Measurements from ENCODE around the gene PYGM.

Gene PYGM

DNA sequence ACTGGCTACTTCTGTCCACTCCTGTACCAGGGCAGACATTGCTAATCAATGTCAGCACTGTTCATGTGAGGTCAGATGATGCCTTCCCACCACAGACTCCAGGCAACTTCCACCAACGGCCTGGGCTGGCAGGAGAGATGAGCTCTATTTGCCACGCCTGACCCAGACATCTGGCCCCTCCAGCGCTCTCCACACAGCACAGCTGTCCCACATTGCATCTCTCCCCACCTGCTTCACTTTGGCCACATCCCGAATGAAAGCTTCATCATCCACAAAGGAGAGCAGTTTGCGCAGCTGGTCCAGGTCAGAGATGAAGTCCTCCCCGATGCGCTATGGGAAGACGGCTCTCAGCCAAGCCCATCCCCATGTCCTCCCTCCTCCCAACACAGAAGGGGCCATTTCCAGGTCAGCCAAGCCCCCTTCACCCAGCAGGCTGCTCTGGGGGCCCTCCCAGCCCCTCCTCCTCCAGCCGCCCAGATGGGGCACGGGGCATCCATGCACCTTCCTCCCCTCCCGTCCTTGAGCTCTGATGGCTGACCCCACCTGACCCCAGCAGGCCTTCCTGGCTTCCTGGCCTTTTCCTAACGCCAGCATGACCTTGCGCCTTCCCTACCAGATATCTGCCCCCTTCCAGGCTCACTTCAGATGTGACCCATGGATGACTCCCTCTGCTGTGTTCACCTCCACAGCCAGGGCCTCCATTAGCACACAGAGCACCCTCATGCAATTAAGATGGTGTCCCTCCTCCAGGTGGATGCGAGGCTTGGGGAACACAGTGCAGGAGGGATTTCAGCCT is 7.4 kb downstream of the PYGM start:
- no peak for DNase-seq

- DNase-seq = no peak
These were observed 8.2 kb downstream of the PYGM start for GRCh38 chr11:64751580-64751979.

DNA sequence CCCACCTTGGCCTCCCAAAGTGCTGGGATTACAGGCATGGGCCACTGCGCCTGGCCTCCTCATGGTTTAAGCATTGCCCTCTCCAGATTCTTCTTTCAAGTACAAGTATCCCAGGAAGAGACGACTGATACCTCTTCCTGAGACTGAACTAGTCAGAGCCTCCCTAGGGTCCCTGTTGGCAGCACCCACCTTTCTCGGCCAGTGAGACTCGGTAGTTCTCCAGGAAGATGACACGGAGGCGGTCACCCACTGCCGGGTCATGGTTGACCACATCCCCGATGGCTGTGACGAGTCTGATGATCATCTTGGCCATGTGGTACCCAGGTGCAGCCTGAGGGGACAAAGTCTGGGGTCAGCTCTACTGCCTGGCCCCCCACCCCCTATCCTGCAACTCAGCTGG is 8.6 kb downstream of the PYGM start:
- no peak for DNase-seq

- DNase-seq = no peak
These were observed 9.3 kb downstream of the PYGM start for GRCh38 chr11:64750361-64751054.

- no peak for DNase-seq
These were observed 11.7 kb downstream of the PYGM start for GRCh38 chr11:64747961-64748665.

GRCh38 chr11:64746486-64746885 is 13.3 kb downstream of the PYGM start:
- no peak for DNase-seq

GRCh38 chr11:64745521-64746328 is 14.0 kb downstream of the PYGM start:
- DNase-seq = peak; percentile 53

DNA sequence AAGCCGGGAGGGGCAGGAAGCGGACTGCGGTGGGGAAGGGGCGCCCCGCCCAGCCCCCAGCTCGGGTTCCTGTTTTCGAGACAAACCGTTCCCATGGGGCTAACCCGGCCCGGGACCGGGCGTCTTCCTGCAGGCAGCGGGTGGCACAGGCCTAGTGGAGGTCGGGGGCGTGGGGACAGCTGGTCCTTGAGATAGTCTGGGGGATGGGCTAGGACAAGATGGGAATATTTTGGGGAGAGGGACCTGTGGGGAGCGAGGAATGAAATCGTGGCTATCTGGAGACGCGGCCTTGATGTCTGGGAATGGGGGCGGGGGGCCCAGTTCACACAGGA is 14.6 kb downstream of the PYGM start:
- no peak for DNase-seq

GRCh38 chr11:64744544-64745188 is 15.1 kb downstream of the PYGM start:
- DNase-seq = no peak

DNA sequence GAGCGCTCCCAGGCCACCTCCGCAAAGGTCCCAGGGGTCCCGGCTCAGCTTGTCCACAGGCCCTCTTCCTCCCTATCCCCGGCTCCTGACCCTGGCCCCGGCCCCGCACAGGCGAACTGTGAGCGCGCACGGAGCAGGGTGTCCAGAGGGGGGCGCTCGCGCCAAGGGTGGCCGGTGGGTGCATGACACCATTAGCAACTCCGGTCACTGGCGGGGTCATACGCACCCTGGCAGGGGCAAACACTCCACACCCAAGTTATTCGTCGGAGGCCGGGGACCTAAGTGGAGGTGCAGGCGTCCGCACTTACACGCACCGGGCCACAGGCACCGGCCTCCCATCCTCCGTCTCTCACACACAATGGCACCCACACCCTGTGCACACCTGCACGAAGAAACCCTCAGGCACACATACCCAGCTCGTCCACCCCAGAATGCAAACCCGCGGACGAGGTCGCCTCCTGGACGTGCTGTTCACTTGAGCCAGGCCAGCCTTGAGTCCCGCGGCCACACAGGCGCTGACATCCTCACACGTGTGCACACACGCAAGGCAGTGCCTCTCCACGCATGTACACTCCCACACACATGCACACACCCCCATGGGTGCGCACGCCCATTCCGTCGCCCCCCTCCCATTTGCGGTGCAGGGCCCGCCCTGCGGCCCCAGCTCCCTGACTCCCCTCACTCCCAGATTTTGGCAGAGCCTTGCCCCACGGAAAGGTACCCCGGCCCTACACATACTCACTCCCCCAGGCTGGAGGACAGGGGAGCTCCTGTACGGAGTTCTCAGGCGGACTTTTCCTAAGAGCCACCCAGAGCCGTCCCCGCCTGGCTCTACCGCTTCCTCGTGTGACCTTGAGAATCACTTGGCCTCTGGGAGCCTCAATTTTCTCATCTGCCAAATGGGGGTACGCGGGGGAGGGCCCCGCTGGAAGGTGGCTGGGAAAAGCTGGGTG is 15.9 kb downstream of the PYGM start, which contains the start of gene RASGRP2:
TSS of gene RASGRP2 (minus strand) at position 552 of the 953 bp plus-strand sequence. CDS start 1,276 bp downstream, outside the sequence.
- peak; percentile 70 for DNase-seq

- DNase-seq = peak; percentile 72
These were observed 16.7 kb downstream of the PYGM start for GRCh38 chr11:64742889-64743590.

GRCh38 chr11:64742087-64742888 is 17.5 kb downstream of the PYGM start:
- no peak for DNase-seq

DNA sequence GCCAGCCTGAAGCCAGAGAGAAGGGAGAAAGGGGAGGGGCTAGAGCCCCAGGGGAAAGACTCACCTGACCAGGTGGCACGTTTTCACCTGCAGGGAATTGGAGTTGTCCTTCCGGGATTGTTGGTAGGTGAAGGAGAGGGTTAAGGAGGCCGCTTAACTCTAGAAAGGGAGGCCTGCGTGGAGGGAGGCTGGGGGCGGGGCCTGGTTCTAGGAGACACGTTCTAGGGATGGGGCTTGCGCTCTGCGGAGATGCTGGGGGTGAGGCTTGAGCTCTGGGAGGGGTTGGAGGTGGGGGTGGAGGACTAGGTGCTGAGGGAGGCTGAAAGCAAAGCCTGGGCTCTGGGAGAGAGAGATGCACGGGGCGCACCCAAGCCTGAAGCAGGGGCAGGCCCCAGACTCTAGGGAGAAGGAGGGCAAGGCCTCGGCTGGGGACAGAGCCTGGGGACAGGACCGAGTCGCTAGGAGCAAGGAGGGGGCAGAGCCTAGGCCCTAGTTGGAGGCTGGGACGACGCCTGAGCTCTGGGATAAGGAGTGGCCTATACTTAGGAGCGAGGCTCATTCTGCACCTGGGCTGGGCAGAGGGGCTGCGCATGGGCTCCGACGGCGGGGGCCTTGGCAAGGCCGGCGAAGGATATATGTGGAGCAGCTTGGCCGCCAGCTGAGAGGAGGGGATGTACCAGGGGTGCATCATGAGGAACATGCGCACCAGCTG is 18.2 kb downstream of the PYGM start:
- DNase-seq = no peak

- DNase-seq = no peak
These were observed 19.9 kb downstream of the PYGM start for GRCh38 chr11:64739871-64740270.

DNA sequence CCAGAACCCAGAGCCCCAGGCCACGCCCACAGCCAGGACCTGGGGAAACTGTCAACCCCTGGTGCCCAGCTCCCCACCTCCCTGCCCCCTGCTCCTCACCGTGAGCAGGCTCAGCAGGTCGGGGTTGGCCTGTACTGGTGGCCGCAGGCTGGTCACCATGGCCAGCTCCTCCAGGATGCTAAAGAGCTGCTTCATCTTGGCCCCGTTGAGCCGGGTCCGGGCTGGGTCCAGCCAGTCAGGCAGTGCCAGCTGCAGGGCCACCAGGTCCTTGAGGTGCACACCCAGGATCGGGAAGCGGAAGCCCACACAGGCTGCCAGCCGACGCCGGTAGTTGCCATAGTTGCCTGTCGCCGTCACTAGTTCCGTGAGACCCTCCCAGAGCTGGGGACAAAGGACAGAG is 23.1 kb downstream of the PYGM start:
- DNase-seq = no peak

DNA sequence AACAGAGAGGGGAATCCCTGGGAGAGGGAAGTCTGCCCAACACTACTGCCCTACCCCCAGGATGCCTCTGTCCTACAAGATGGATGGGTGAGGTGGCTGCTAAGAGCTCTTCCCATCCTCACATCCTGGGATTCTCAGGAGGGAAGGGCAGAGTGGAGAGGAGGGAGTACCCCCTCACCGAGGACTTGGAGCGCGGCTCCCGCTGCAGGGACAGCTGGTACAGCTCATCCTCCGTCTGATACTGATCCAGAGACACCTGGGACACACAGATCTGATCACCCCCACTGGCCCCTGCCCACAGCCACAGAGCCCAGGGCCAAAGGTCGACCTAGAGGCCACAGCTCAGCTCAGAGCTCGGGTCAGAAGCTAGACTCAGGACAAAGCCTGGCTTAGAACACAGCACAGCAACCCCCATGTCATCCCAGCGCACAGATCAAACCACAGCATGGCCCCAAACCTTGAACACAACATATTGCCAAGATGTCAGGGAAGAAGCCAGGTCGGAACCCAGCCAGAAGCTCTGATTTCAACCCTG is 24.0 kb downstream of the PYGM start:
- DNase-seq = no peak

DNA sequence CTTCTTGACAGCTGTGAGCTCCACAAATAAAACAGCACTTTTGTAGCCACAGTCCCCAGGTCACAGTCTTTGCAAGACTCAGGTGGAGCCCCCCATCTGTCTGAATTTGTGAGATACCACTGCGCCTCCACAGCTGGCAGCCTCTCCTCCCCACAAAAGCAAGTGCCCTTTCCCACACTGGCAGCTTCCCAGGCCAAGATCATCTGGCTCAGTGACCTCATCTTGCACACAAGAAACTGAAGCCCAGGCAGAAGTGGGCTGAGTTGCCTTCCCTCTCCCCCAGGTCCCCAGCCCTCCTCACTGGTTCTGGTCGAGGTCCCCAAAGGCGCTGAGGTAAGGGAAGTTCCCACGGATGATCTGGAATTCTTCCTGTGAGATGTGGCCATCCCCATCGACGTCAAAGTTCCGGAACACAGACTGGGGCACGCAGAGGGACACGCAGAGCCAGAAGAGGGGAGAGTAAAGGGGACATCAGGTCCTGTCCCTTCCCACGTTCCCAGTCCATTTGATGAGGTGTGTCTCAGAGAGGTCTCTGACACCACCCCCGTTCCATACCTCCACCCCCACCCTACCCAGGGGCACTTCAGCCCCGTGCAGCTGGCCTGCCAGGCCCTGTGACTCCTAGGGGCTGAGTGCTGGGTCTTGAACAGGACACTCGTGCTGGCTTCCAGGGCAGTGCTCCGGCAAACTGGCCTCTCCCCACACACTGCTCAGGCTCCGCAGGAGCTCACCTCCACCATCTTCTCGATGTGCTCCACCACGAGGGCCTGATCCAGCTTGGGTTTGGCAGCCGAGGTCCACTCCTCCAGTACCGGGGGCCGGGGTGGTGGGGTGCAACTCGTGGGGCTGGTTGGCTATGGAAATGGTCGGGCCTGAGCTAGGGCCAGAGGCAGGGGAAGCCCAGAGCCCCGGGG is 24.7 kb downstream of the PYGM start:
- DNase-seq = no peak

DNA sequence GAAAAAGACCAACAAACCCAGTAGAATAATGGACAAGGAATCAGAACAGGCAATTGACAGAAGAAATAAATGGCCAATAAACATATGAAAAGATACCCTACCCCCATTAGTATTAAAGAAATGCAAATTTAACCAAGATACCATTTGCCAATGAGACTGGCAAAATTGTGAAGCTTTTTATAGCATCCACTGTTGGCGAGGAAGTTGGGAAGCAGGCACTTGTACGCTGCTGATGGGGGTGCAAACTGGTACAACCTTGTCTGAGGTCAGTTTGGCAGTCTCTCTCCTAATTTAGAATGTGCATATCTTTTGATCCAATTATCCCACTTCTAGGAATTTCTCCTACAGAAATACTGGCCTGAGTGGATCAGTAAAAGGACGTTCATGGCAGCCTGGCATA is 28.2 kb downstream of the PYGM start:
- DNase-seq = no peak

All from stimulated activated CD4-positive, alpha-beta T cell treated with anti-CD3 and anti-CD28 coated beads, Interleukin-12 subunit alpha, Interleukin-12 subunit beta, amount 100 ng/mL, for 4 hours (primary cell).